WTC11 (cell line): ENCODE results near the gene ADCY2. TPM values are rescaled to one million over a fixed set of nuclear protein-coding genes. Genes with fewer than 3 reads are reported as not detected.

Experiments
- ATAC-seq: fragments of 200-7000 bp; cut with Tn5 transposase; 2 replicates; pipeline ENCODE4 v1.10.0; 2021; ENCODE audit warnings: mild to moderate bottlenecking, moderate library complexity
- CTCF ChIA-PET: fragments of 300-600 bp; sonication (Branson Sonifier 250); formaldehyde crosslinking; loops from one replicate; lab custom pipeline; 2021; ENCODE audit warnings: antibody characterized with exemption; lab: Charles Lee
- POLR2A ChIA-PET: fragments of 350-600 bp; sonication (Branson Sonifier 250); formaldehyde crosslinking; loops from one replicate; lab custom pipeline; 2021; ENCODE audit warnings: antibody characterized with exemption; lab: Charles Lee
- DNase-seq: peaks from one replicate; pipeline ENCODE4 v3.0.0; 2021; ENCODE audit warnings: low spot score
- H3K27ac Mint-ChIP-seq: 2 replicates; pipeline ENCODE4 v1.8.0; 2021; ENCODE audit warnings: mixed read lengths
- H3K27me3 Mint-ChIP-seq: 2 replicates; pipeline ENCODE4 v1.8.0; 2021; ENCODE audit warnings: low read depth, mild to moderate bottlenecking, moderate library complexity, mixed read lengths
- H3K36me3 Mint-ChIP-seq: 2 replicates; pipeline ENCODE4 v1.8.0; 2021; ENCODE audit warnings: mixed read lengths
- H3K4me1 Mint-ChIP-seq: 2 replicates; pipeline ENCODE4 v1.8.0; 2022; ENCODE audit warnings: mixed read lengths
- H3K4me3 Mint-ChIP-seq: 2 replicates; pipeline ENCODE4 v1.8.0; 2021; ENCODE audit warnings: mild to moderate bottlenecking, moderate library complexity, mixed read lengths
- H3K9me3 Mint-ChIP-seq: 2 replicates; pipeline ENCODE4 v1.8.0; 2021; ENCODE audit warnings: mixed read lengths
- CBFB ChIP-seq: sonication (generic); formaldehyde crosslinking; IDR thresholded peaks from 2 replicates; pipeline ENCODE4 v1.8.1; 2022; ENCODE audit warnings: mild to moderate bottlenecking, low read depth, missing genetic modification reagents
- ETV6 ChIP-seq: sonication (generic); formaldehyde crosslinking; IDR thresholded peaks from 2 replicates; pipeline ENCODE4 v1.8.1; 2022; ENCODE audit warnings: mild to moderate bottlenecking, missing genetic modification reagents
- GABPB1 ChIP-seq: sonication (generic); formaldehyde crosslinking; IDR thresholded peaks from 2 replicates; pipeline ENCODE4 v1.8.1; 2023; ENCODE audit warnings: mild to moderate bottlenecking, missing genetic modification reagents
- NR2C2 ChIP-seq: sonication (generic); formaldehyde crosslinking; IDR thresholded peaks from 2 replicates; pipeline ENCODE4 v1.8.0; 2022; ENCODE audit warnings: mild to moderate bottlenecking, missing genetic modification reagents
- NR3C1 ChIP-seq: sonication (generic); formaldehyde crosslinking; conservative IDR thresholded peaks from 2 replicates; pipeline ENCODE4 v1.8.1; 2023; ENCODE audit warnings: low read depth, mild to moderate bottlenecking, missing genetic modification reagents
- OVOL2 ChIP-seq: fragments of 250-450 bp; sonication (Bioruptor Pico); IDR thresholded peaks from 2 replicates; pipeline ENCODE4 v1.9.0; 2021; ENCODE audit warnings: mild to moderate bottlenecking, borderline replicate concordance
- TCF7 ChIP-seq: sonication (generic); formaldehyde crosslinking; IDR thresholded peaks from 2 replicates; pipeline ENCODE4 v1.8.0; 2022; ENCODE audit warnings: mild to moderate bottlenecking, low read depth, missing genetic modification reagents, moderate library complexity
- ZNF138 ChIP-seq: sonication (generic); formaldehyde crosslinking; conservative IDR thresholded peaks from 2 replicates; pipeline ENCODE4 v1.8.1; 2022; ENCODE audit warnings: mild to moderate bottlenecking, moderate library complexity, missing genetic modification reagents
- total RNA-seq: library from RNA; stranded (reverse); gene quantifications from 3 replicates; pipeline ENCODE4 v1.2.3, GENCODE V29; 2021
- TF ChIP-seq, protein P1 (sequence below): sonication (generic); formaldehyde crosslinking; conservative IDR thresholded peaks from 2 replicates; pipeline ENCODE4 v1.8.1; 2023; ENCODE audit warnings: mild to moderate bottlenecking, low read depth, missing genetic modification reagents, moderate library complexity
- TF ChIP-seq, protein P2 (sequence below): fragments of 250-450 bp; sonication (Bioruptor Pico); IDR thresholded peaks from 2 replicates; pipeline ENCODE4 v2.1.2; 2022; ENCODE audit warnings: mild to moderate bottlenecking, moderate library complexity
- TF ChIP-seq, protein P3 (sequence below): fragments of 250-450 bp; sonication (Bioruptor Pico); IDR thresholded peaks from 2 replicates; pipeline ENCODE4 v1.9.0; 2021; ENCODE audit warnings: mild to moderate bottlenecking
- TF ChIP-seq, protein P4 (sequence below): sonication (generic); formaldehyde crosslinking; conservative IDR thresholded peaks from 2 replicates; pipeline ENCODE4 v1.8.1; 2022; ENCODE audit warnings: mild to moderate bottlenecking, missing genetic modification reagents
- TF ChIP-seq, protein P5 (sequence below): sonication (generic); formaldehyde crosslinking; IDR thresholded peaks from 2 replicates; pipeline ENCODE4 v1.8.1; 2022; ENCODE audit warnings: mild to moderate bottlenecking, missing genetic modification reagents, moderate library complexity, borderline replicate concordance
- TF ChIP-seq, protein P6 (sequence below): sonication (generic); formaldehyde crosslinking; IDR thresholded peaks from 2 replicates; pipeline ENCODE4 v1.8.0; 2022; ENCODE audit warnings: mild to moderate bottlenecking, missing genetic modification reagents
- TF ChIP-seq, protein P7 (sequence below): sonication (generic); formaldehyde crosslinking; IDR thresholded peaks from 2 replicates; pipeline ENCODE4 v1.8.1; 2023; ENCODE audit warnings: mild to moderate bottlenecking, missing genetic modification reagents
- TF ChIP-seq, protein P8 (sequence below): fragments of 250-450 bp; sonication (Bioruptor Pico); conservative IDR thresholded peaks from 2 replicates; pipeline ENCODE4 v1.9.0; 2021; ENCODE audit warnings: mild to moderate bottlenecking
- TF ChIP-seq, protein P9 (sequence below): sonication (generic); formaldehyde crosslinking; IDR thresholded peaks from 2 replicates; pipeline ENCODE4 v1.8.0; 2022; ENCODE audit warnings: mild to moderate bottlenecking, missing genetic modification reagents
- TF ChIP-seq, protein P10 (sequence below): sonication (generic); formaldehyde crosslinking; IDR thresholded peaks from 2 replicates; pipeline ENCODE4 v1.8.0; 2022; ENCODE audit warnings: mild to moderate bottlenecking, missing genetic modification reagents

Gene ADCY2
- total RNA-seq, 1 experiment from 2014 or later, result 142 TPM

DNA sequence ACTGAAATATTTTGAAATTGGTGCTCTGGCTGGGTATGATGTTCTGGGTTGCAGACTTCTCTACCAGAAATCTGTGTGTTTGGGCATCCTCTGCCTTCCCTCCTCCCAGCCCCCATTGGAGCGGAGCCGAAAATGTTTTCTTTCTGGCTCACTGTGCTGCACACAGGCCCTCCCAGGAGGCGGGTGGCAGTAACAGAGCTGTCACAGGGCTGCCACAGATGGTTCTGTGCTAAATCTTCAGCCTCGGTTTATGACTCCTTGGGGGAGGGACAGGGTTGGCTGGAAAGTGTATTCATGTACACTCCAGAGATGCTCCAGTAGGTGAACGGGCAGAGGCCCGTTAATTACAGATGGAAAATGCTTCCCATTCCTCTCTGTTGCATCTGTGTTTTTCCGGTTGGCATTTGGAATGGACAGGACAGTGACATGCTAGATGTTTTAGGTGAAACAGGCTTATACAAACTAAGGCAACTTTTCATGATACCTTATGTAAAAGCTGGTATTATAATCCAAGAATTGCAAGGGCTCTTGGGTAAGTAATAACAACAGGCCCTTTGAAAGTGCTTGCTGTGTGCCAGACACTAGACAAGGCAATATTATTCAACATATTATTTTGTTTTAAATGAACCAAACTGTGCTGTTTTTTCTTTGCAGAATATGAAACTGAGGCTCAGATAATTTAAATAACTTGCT lies 180.2 kb downstream of the ADCY2 start:
- ChIA-PET POLR2A (no interaction called here), CTCF (no interaction called here)
- H3K36me3 Mint-ChIP-seq, result peaks cover 25% of the 10 kb centered on the region
- no peak overlapping the region for H3K27ac Mint-ChIP-seq
- TF ChIP-seq GABPB1 (CRISPR knock-in tag) (no peak), ETV6 (CRISPR knock-in tag) (no peak), NR3C1 (no peak), CBFB (CRISPR knock-in tag) (no peak), TCF7 (CRISPR knock-in tag) (no peak), OVOL2 (CRISPR knock-in tag) (no peak), NR2C2 (CRISPR knock-in tag) (no peak), ZNF138 (CRISPR knock-in tag) (no peak)
- TF ChIP-seq, protein P1, sequence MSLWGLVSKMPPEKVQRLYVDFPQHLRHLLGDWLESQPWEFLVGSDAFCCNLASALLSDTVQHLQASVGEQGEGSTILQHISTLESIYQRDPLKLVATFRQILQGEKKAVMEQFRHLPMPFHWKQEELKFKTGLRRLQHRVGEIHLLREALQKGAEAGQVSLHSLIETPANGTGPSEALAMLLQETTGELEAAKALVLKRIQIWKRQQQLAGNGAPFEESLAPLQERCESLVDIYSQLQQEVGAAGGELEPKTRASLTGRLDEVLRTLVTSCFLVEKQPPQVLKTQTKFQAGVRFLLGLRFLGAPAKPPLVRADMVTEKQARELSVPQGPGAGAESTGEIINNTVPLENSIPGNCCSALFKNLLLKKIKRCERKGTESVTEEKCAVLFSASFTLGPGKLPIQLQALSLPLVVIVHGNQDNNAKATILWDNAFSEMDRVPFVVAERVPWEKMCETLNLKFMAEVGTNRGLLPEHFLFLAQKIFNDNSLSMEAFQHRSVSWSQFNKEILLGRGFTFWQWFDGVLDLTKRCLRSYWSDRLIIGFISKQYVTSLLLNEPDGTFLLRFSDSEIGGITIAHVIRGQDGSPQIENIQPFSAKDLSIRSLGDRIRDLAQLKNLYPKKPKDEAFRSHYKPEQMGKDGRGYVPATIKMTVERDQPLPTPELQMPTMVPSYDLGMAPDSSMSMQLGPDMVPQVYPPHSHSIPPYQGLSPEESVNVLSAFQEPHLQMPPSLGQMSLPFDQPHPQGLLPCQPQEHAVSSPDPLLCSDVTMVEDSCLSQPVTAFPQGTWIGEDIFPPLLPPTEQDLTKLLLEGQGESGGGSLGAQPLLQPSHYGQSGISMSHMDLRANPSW (CRISPR knock-in tag), result no peak
- TF ChIP-seq, protein P2, sequence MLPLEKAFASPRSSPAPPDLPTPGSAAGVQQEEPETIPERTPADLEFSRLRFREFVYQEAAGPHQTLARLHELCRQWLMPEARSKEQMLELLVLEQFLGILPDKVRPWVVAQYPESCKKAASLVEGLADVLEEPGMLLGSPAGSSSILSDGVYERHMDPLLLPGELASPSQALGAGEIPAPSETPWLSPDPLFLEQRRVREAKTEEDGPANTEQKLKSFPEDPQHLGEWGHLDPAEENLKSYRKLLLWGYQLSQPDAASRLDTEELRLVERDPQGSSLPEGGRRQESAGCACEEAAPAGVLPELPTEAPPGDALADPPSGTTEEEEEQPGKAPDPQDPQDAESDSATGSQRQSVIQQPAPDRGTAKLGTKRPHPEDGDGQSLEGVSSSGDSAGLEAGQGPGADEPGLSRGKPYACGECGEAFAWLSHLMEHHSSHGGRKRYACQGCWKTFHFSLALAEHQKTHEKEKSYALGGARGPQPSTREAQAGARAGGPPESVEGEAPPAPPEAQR (CRISPR knock-in tag), result no peak
- TF ChIP-seq, protein P3, sequence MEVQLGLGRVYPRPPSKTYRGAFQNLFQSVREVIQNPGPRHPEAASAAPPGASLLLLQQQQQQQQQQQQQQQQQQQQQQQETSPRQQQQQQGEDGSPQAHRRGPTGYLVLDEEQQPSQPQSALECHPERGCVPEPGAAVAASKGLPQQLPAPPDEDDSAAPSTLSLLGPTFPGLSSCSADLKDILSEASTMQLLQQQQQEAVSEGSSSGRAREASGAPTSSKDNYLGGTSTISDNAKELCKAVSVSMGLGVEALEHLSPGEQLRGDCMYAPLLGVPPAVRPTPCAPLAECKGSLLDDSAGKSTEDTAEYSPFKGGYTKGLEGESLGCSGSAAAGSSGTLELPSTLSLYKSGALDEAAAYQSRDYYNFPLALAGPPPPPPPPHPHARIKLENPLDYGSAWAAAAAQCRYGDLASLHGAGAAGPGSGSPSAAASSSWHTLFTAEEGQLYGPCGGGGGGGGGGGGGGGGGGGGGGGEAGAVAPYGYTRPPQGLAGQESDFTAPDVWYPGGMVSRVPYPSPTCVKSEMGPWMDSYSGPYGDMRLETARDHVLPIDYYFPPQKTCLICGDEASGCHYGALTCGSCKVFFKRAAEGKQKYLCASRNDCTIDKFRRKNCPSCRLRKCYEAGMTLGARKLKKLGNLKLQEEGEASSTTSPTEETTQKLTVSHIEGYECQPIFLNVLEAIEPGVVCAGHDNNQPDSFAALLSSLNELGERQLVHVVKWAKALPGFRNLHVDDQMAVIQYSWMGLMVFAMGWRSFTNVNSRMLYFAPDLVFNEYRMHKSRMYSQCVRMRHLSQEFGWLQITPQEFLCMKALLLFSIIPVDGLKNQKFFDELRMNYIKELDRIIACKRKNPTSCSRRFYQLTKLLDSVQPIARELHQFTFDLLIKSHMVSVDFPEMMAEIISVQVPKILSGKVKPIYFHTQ (CRISPR knock-in tag), result no peak
- TF ChIP-seq, protein P4, sequence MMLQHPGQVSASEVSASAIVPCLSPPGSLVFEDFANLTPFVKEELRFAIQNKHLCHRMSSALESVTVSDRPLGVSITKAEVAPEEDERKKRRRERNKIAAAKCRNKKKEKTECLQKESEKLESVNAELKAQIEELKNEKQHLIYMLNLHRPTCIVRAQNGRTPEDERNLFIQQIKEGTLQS (CRISPR knock-in tag), result no peak
- TF ChIP-seq, protein P5, sequence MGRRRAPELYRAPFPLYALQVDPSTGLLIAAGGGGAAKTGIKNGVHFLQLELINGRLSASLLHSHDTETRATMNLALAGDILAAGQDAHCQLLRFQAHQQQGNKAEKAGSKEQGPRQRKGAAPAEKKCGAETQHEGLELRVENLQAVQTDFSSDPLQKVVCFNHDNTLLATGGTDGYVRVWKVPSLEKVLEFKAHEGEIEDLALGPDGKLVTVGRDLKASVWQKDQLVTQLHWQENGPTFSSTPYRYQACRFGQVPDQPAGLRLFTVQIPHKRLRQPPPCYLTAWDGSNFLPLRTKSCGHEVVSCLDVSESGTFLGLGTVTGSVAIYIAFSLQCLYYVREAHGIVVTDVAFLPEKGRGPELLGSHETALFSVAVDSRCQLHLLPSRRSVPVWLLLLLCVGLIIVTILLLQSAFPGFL (CRISPR knock-in tag), result no peak
- TF ChIP-seq, protein P6, sequence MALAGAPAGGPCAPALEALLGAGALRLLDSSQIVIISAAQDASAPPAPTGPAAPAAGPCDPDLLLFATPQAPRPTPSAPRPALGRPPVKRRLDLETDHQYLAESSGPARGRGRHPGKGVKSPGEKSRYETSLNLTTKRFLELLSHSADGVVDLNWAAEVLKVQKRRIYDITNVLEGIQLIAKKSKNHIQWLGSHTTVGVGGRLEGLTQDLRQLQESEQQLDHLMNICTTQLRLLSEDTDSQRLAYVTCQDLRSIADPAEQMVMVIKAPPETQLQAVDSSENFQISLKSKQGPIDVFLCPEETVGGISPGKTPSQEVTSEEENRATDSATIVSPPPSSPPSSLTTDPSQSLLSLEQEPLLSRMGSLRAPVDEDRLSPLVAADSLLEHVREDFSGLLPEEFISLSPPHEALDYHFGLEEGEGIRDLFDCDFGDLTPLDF (CRISPR knock-in tag), result no peak
- TF ChIP-seq, protein P7, sequence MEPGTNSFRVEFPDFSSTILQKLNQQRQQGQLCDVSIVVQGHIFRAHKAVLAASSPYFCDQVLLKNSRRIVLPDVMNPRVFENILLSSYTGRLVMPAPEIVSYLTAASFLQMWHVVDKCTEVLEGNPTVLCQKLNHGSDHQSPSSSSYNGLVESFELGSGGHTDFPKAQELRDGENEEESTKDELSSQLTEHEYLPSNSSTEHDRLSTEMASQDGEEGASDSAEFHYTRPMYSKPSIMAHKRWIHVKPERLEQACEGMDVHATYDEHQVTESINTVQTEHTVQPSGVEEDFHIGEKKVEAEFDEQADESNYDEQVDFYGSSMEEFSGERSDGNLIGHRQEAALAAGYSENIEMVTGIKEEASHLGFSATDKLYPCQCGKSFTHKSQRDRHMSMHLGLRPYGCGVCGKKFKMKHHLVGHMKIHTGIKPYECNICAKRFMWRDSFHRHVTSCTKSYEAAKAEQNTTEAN, result no peak
- TF ChIP-seq, protein P8, sequence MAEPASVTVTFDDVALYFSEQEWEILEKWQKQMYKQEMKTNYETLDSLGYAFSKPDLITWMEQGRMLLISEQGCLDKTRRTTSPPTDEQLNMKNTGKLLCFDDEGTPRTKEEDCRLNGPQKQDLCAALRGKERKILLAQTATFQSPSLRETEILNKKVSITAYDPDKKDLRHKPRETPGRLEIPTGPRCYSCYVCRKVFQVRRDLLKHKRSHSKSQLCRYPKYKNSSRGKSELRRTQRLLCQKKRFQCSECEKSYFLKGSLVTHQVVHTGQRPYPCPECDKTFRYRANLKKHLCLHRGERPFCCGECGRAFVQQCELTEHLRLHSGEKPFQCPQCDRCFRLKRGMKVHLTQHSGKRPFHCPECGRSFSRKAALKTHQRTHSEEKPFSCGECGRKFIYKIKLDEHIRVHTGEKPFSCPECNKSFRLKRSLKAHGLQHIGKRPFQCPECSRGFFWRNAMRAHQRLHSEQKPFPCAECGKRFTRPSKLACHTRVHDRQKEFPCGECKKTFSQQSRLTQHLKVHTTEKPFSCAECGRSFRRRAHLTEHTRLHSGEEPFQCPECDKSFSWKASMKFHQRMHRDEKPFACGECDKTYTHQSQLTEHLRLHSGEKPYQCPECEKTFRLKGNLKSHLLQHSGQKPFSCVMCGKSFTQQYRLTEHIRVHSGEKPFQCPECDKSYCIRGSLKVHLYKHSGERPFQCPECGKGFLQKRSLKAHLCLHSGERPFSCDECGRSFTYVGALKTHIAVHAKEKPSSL (CRISPR knock-in tag), result no peak
- TF ChIP-seq, protein P9, sequence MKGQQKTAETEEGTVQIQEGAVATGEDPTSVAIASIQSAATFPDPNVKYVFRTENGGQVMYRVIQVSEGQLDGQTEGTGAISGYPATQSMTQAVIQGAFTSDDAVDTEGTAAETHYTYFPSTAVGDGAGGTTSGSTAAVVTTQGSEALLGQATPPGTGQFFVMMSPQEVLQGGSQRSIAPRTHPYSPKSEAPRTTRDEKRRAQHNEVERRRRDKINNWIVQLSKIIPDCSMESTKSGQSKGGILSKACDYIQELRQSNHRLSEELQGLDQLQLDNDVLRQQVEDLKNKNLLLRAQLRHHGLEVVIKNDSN, result no peak
- TF ChIP-seq, protein P10, sequence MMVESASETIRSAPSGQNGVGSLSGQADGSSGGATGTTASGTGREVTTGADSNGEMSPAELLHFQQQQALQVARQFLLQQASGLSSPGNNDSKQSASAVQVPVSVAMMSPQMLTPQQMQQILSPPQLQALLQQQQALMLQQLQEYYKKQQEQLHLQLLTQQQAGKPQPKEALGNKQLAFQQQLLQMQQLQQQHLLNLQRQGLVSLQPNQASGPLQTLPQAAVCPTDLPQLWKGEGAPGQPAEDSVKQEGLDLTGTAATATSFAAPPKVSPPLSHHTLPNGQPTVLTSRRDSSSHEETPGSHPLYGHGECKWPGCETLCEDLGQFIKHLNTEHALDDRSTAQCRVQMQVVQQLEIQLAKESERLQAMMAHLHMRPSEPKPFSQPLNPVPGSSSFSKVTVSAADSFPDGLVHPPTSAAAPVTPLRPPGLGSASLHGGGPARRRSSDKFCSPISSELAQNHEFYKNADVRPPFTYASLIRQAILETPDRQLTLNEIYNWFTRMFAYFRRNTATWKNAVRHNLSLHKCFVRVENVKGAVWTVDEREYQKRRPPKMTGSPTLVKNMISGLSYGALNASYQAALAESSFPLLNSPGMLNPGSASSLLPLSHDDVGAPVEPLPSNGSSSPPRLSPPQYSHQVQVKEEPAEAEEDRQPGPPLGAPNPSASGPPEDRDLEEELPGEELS (CRISPR knock-in tag), result no peak
- no peaks in the 10 kb centered on the region for H3K27me3 Mint-ChIP-seq
- DNase-seq (no peak), ATAC-seq (no peak; the same call in 1 of the 2 replicates)
- no peak overlapping the region for H3K4me3 Mint-ChIP-seq
- H3K4me1 Mint-ChIP-seq, result peaks cover 5% of the 10 kb centered on the region; the same call in 1 of the 2 replicates
- H3K9me3 Mint-ChIP-seq, result peaks cover 12% of the 10 kb centered on the region
